Suprapubic skin (tissue), 4 donors: ENCODE measurements around the gene FAXDC2. TPM values are rescaled to one million over a fixed set of nuclear protein-coding genes. Genes with fewer than 3 reads are reported as not detected.

Experiments used
- DNase-seq, 2 donors: peaks; one replicate each; pipeline ENCODE4 v3.0.0-alpha.2; 2019; ENCODE audit warnings: low spot score in 2 of 2
- H3K27ac ChIP-seq: fragments of 200-600 bp; sonication (generic); one replicate; pipeline ENCODE4 v1.5.1; 2019
- H3K27me3 ChIP-seq: fragments of 200-600 bp; sonication (generic); one replicate; pipeline ENCODE4 v1.5.1; 2019
- H3K36me3 ChIP-seq: fragments of 200-600 bp; sonication (generic); one replicate; pipeline ENCODE4 v1.5.1; 2019
- H3K4me1 ChIP-seq: fragments of 200-600 bp; sonication (generic); one replicate; pipeline ENCODE4 v1.5.1; 2019
- H3K4me3 ChIP-seq: fragments of 200-600 bp; sonication (generic); one replicate; pipeline ENCODE4 v1.5.1; 2019; ENCODE audit warnings: mild to moderate bottlenecking
- H3K9me3 ChIP-seq: fragments of 200-600 bp; sonication (generic); one replicate; pipeline ENCODE4 v1.5.1; 2019
- CTCF ChIP-seq, 2 donors: fragments of 200-600 bp in 1 of 2; fragments of 450-650 bp in 1 of 2; sonication (generic) in 1 of 2; IDR thresholded peaks; one replicate each; pipeline ENCODE4 v1.5.1; 2016 to 2019; ENCODE audit warnings: antibody characterized with exemption in 2 of 2, mild to moderate bottlenecking in 1 of 2, moderate library complexity in 1 of 2
- EP300 ChIP-seq: sonication (generic); formaldehyde crosslinking; IDR thresholded peaks from one replicate; pipeline ENCODE4 v1.6.1; 2017; ENCODE audit warnings: antibody characterized with exemption
- POLR2A ChIP-seq, 2 donors: fragments of 450-650 bp; IDR thresholded peaks; one replicate each; pipeline ENCODE4 v1.6.1; 2017; ENCODE audit warnings: antibody characterized with exemption in 2 of 2, mild to moderate bottlenecking in 2 of 2, moderate library complexity in 2 of 2
- POLR2AphosphoS5 ChIP-seq, 3 donors: sonication (generic); formaldehyde crosslinking; IDR thresholded peaks; one replicate each; pipeline ENCODE4 v1.6.1; 2017; ENCODE audit warnings: antibody characterized with exemption in 3 of 3
- WGBS: methylation state at CpG from one replicate; pipeline ENCODE4 v1.1.5; 2018; 5-methylcytosine and 5-hydroxymethylcytosine counted together
- total RNA-seq, 4 donors: library from RNA; depleted of rRNA; stranded (reverse); fragments of >200 nt; gene quantifications; one replicate each; pipeline ENCODE4 v1.1.0, GENCODE V29; 2016

Gene FAXDC2
- total RNA-seq, 4 donors from 2014 or later: 27.1 to 62.1 (median 40.8) TPM

- WGBS: 78% methylated on average over 4 of the region's 4 CpGs
- peaks cover 96% of the 10 kb centered on the region for H3K36me3 ChIP-seq
- no peak overlapping the region for H3K4me3 ChIP-seq
These were observed 37.2 kb downstream of the FAXDC2 start for GRCh38 chr5:154813158-154813557.

GRCh38 chr5:154811653-154812465 is 38.5 kb downstream of the FAXDC2 start:
- Histone ChIP-seq H3K9me3 (no peaks in the 10 kb centered on the region), H3K27ac (no peak overlapping the region), H3K4me1 (peaks cover 8% of the 10 kb centered on the region), H3K4me3 (no peak overlapping the region), H3K27me3 (no peaks in the 10 kb centered on the region), H3K36me3 (peaks cover 96% of the 10 kb centered on the region)
- TF ChIP-seq POLR2A (IDR thresholded peaks at IDR 0.05): no peak
- peak; percentile 81 to 89 for TF ChIP-seq CTCF (IDR thresholded peaks at IDR 0.05)
- DNase-seq: no peak
- WGBS: 39% methylated on average over 3 of the region's 3 CpGs

More at GRCh38 chr5:154813158-154813557, 37.2 kb downstream of the FAXDC2 start:
- Histone ChIP-seq H3K4me1 (peaks cover 8% of the 10 kb centered on the region), H3K9me3 (no peaks in the 10 kb centered on the region), H3K27ac (no peak overlapping the region), H3K27me3 (no peaks in the 10 kb centered on the region)
- DNase-seq: no peak
- TF ChIP-seq POLR2AphosphoS5 (IDR thresholded peaks at IDR 0.05) (no peak), CTCF (IDR thresholded peaks at IDR 0.05) (no peak), EP300 (no peak), POLR2A (IDR thresholded peaks at IDR 0.05) (no peak)

- H3K27ac ChIP-seq: no peak overlapping the region
- no peak overlapping the region for H3K4me3 ChIP-seq
- DNase-seq: no peak
- no peaks in the 10 kb centered on the region for H3K27me3 ChIP-seq
- TF ChIP-seq EP300: no peak
- no peak for TF ChIP-seq POLR2A (IDR thresholded peaks at IDR 0.05)
- no peak for TF ChIP-seq CTCF (IDR thresholded peaks at IDR 0.05)
- no peak for TF ChIP-seq POLR2AphosphoS5 (IDR thresholded peaks at IDR 0.05)
- peaks cover 96% of the 10 kb centered on the region for H3K36me3 ChIP-seq
- H3K4me1 ChIP-seq: peaks cover 8% of the 10 kb centered on the region
- H3K9me3 ChIP-seq: no peaks in the 10 kb centered on the region
- WGBS: 91% methylated on average over 7 of the region's 7 CpGs
These were observed 39.2 kb downstream of the FAXDC2 start for GRCh38 chr5:154811239-154811638.

- Histone ChIP-seq H3K27ac (no peak overlapping the region), H3K4me3 (no peak overlapping the region), H3K4me1 (no peaks in the 10 kb centered on the region), H3K36me3 (peaks cover 99% of the 10 kb centered on the region), H3K27me3 (no peaks in the 10 kb centered on the region), H3K9me3 (no peaks in the 10 kb centered on the region)
- WGBS: 73% methylated on average over 4 of the region's 4 CpGs
- DNase-seq: no peak
- TF ChIP-seq CTCF (IDR thresholded peaks at IDR 0.05): no peak
- no peak for TF ChIP-seq POLR2A (IDR thresholded peaks at IDR 0.05)
- no peak for TF ChIP-seq EP300
- no peak for TF ChIP-seq POLR2AphosphoS5 (IDR thresholded peaks at IDR 0.05)
These were observed 44.2 kb downstream of the FAXDC2 start for GRCh38 chr5:154806176-154806575.

GRCh38 chr5:154802050-154802449 is 48.4 kb downstream of the FAXDC2 start:
- WGBS: 93% methylated on average over 9 of the region's 9 CpGs
- no peak overlapping the region for H3K4me3 ChIP-seq
- H3K27ac ChIP-seq: no peak overlapping the region
- DNase-seq: no peak
- H3K36me3 ChIP-seq: peaks cover 92% of the 10 kb centered on the region
- H3K27me3 ChIP-seq: no peaks in the 10 kb centered on the region
- no peaks in the 10 kb centered on the region for H3K9me3 ChIP-seq
- TF ChIP-seq CTCF (IDR thresholded peaks at IDR 0.05) (no peak), POLR2A (IDR thresholded peaks at IDR 0.05) (no peak), POLR2AphosphoS5 (IDR thresholded peaks at IDR 0.05) (no peak), EP300 (no peak)
- H3K4me1 ChIP-seq: no peaks in the 10 kb centered on the region
